WTC11 (cell line): ENCODE measurements around the gene CDIPT. TPM values are rescaled to one million over a fixed set of nuclear protein-coding genes. Genes with fewer than 3 reads are reported as not detected.

Experiments used
- ATAC-seq: fragments of 200-7000 bp; cut with Tn5 transposase; 2 replicates; pipeline ENCODE4 v1.10.0; 2021; ENCODE audit warnings: mild to moderate bottlenecking, moderate library complexity
- CTCF ChIA-PET: fragments of 300-600 bp; sonication (Branson Sonifier 250); formaldehyde crosslinking; loops from one replicate; lab custom pipeline; 2021; ENCODE audit warnings: antibody characterized with exemption; lab: Charles Lee
- POLR2A ChIA-PET: fragments of 350-600 bp; sonication (Branson Sonifier 250); formaldehyde crosslinking; loops from one replicate; lab custom pipeline; 2021; ENCODE audit warnings: antibody characterized with exemption; lab: Charles Lee
- DNase-seq: peaks from one replicate; pipeline ENCODE4 v3.0.0; 2021; ENCODE audit warnings: low spot score
- H3K27ac Mint-ChIP-seq: 2 replicates; pipeline ENCODE4 v1.8.0; 2021; ENCODE audit warnings: mixed read lengths
- H3K27me3 Mint-ChIP-seq: 2 replicates; pipeline ENCODE4 v1.8.0; 2021; ENCODE audit warnings: low read depth, mild to moderate bottlenecking, moderate library complexity, mixed read lengths
- H3K36me3 Mint-ChIP-seq: 2 replicates; pipeline ENCODE4 v1.8.0; 2021; ENCODE audit warnings: mixed read lengths
- H3K4me1 Mint-ChIP-seq: 2 replicates; pipeline ENCODE4 v1.8.0; 2022; ENCODE audit warnings: mixed read lengths
- H3K4me3 Mint-ChIP-seq: 2 replicates; pipeline ENCODE4 v1.8.0; 2021; ENCODE audit warnings: mild to moderate bottlenecking, moderate library complexity, mixed read lengths
- H3K9me3 Mint-ChIP-seq: 2 replicates; pipeline ENCODE4 v1.8.0; 2021; ENCODE audit warnings: mixed read lengths
- FOXK1 ChIP-seq: sonication (generic); formaldehyde crosslinking; IDR thresholded peaks from 2 replicates; pipeline ENCODE4 v1.8.0; 2022; ENCODE audit warnings: mild to moderate bottlenecking, moderate library complexity, missing genetic modification reagents
- FOXP4 ChIP-seq: sonication (generic); formaldehyde crosslinking; IDR thresholded peaks from 2 replicates; pipeline ENCODE4 v1.8.0; 2022; ENCODE audit warnings: mild to moderate bottlenecking, missing genetic modification reagents
- MYBL2 ChIP-seq: sonication (generic); formaldehyde crosslinking; IDR thresholded peaks from 2 replicates; pipeline ENCODE4 v1.8.1; 2023; ENCODE audit warnings: mild to moderate bottlenecking, moderate library complexity, missing genetic modification reagents
- NFE2L1 ChIP-seq: sonication (generic); formaldehyde crosslinking; IDR thresholded peaks from 2 replicates; pipeline ENCODE4 v1.8.1; 2023; ENCODE audit warnings: missing genetic modification reagents
- RELA ChIP-seq: sonication (generic); formaldehyde crosslinking; IDR thresholded peaks from 2 replicates; pipeline ENCODE4 v1.8.1; 2022; ENCODE audit warnings: missing genetic modification reagents, mild to moderate bottlenecking, borderline replicate concordance
- TEAD1 ChIP-seq: sonication (generic); formaldehyde crosslinking; IDR thresholded peaks from 2 replicates; pipeline ENCODE4 v1.8.0; 2022; ENCODE audit warnings: mild to moderate bottlenecking, missing genetic modification reagents
- ZNF121 ChIP-seq: sonication (generic); formaldehyde crosslinking; IDR thresholded peaks from 2 replicates; pipeline ENCODE4 v1.8.0; 2023; ENCODE audit warnings: missing genetic modification reagents
- ZNF138 ChIP-seq: sonication (generic); formaldehyde crosslinking; conservative IDR thresholded peaks from 2 replicates; pipeline ENCODE4 v1.8.1; 2022; ENCODE audit warnings: mild to moderate bottlenecking, moderate library complexity, missing genetic modification reagents
- ZNF423 ChIP-seq: fragments of 250-450 bp; sonication (Bioruptor Pico); IDR thresholded peaks from 2 replicates; pipeline ENCODE4 v2.1.2; 2022; ENCODE audit warnings: mild to moderate bottlenecking, moderate library complexity
- total RNA-seq: library from RNA; stranded (reverse); gene quantifications from 3 replicates; pipeline ENCODE4 v1.2.3, GENCODE V29; 2021
- TF ChIP-seq, protein P1 (sequence below): fragments of 250-450 bp; sonication (Bioruptor Pico); IDR thresholded peaks from 2 replicates; pipeline ENCODE4 v1.9.0; 2021; ENCODE audit warnings: moderate library complexity, mild to moderate bottlenecking, inconsistent platforms, borderline replicate concordance
- TF ChIP-seq, protein P2 (sequence below): sonication (generic); formaldehyde crosslinking; IDR thresholded peaks from 2 replicates; pipeline ENCODE4 v1.8.0; 2022; ENCODE audit warnings: mild to moderate bottlenecking, missing genetic modification reagents
- TF ChIP-seq, protein P3 (sequence below): sonication (generic); formaldehyde crosslinking; IDR thresholded peaks from 2 replicates; pipeline ENCODE4 v1.8.0; 2022; ENCODE audit warnings: missing genetic modification reagents

The CDIPT gene
- total RNA-seq, 1 experiment from 2014 or later = 71.7 TPM

DNA sequence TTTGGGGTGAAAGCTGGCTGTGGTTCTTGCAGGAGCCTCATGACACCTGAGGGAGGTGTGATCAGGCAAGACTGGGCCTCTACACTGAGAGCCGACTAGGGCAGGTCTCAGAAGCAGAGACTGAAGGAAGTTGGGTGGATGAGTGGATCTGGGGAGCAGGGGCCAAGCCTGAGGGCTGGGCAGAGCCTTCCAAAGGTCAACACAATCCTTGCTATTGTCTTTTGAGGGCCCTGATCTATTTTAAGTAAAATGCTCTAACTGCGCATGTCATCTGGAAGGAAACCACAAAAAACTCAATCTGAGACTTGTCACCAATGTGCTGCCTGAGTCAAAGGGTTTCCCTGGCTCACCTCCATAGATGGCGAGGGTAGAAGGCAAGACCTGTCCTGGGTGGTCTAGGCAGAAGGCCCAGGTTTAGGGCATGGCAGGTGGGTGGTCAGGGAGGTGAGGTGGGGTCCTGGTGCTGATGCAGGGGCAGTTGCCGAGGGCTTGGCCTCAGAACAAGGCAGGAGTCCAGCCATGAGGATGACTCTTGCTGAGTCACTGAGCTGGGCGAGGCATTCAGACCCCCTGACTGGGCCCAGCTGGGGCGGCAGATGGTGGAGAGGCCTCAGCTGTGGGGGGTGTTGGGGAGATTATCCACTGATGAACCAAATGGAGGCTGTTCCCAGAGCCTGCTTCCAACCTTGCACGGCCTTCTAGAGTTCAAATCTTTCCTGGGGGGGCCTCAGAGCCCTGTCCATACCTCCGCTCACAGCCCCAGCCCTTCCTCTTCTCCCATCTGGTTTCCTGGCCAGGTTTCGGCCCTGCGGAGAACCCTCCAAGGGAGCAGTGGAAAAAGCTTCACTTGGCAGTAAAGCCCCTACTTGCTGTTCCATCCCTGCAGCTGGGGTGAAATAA is 37.6 kb downstream of the CDIPT start:
- Mint-ChIP-seq H3K27ac (peak overlapping the region; percentile 23; the same call in 1 of the 2 replicates), H3K27me3 (no peaks in the 10 kb centered on the region), H3K9me3 (no peaks in the 10 kb centered on the region), H3K4me1 (peaks cover 20% of the 10 kb centered on the region), H3K36me3 (peaks cover 4% of the 10 kb centered on the region), H3K4me3 (no peak overlapping the region)
- ChIA-PET CTCF (interaction anchor here (0.7 to 6.4 kb wide), 5 partner anchors 9 to 207 kb away, joined by 3 to 68 read pairs (median 8); partner anchors contain the start of gene PAGR1), POLR2A (interaction anchor here (0.8 to 0.9 kb wide), 2 partner anchors 9 to 19 kb away, joined by 3 read pairs; partner anchors contain the start of gene MAZ)
- peak; percentile 13; the same call in 1 of the 2 replicates for ATAC-seq
- no peak for TF ChIP-seq ZNF121
- TF ChIP-seq, protein P1, sequence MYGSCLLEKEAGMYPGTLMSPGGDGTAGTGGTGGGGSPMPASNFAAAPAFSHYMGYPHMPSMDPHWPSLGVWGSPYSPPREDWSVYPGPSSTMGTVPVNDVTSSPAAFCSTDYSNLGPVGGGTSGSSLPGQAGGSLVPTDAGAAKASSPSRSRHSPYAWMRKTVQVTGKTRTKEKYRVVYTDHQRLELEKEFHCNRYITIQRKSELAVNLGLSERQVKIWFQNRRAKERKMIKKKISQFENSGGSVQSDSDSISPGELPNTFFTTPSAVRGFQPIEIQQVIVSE = no peak
- TF ChIP-seq NFE2L1 (CRISPR knock-in tag) = peak; percentile 48; the same call in 1 of the 2 replicates
- no peak for TF ChIP-seq FOXK1 (CRISPR knock-in tag)
- no peak for TF ChIP-seq TEAD1 (CRISPR knock-in tag)
- TF ChIP-seq, protein P2, sequence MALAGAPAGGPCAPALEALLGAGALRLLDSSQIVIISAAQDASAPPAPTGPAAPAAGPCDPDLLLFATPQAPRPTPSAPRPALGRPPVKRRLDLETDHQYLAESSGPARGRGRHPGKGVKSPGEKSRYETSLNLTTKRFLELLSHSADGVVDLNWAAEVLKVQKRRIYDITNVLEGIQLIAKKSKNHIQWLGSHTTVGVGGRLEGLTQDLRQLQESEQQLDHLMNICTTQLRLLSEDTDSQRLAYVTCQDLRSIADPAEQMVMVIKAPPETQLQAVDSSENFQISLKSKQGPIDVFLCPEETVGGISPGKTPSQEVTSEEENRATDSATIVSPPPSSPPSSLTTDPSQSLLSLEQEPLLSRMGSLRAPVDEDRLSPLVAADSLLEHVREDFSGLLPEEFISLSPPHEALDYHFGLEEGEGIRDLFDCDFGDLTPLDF (CRISPR knock-in tag) = 0 out of 2 replicates have a peak, but pooled peaks have one; percentile 56
- 0 out of 2 replicates have a peak, but pooled peaks have one; percentile 4 for TF ChIP-seq ZNF423 (CRISPR knock-in tag)
- TF ChIP-seq, all 79 proteins: peak for 3
- DNase-seq = no peak

DNA sequence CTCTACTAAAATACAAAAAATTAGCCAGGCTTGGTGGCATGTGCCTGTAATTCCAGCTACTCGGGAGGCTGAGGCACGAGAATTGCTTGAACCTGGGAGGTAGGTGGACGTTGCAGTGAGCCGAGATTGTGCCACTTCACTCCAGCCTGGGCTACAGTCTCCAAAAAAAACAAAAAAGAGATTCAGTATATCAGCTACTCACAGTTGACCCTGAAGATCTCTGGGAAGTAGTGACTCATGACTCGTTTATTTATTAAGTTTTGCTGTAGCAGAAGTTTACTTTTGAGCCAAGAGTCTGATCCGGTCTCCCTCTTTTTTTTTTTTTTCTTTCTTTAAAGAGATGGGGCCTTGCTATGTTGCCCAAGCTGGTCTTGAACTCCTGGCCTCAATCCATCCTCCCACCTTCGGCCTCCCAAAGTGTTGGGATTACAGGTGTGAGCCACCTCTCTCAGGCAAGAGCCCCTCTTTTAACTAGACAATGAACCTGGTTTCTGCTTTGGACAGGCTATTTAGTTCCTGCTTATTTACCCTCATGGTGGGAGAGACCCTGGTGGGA is 38.4 kb downstream of the CDIPT start:
- CTCF ChIA-PET = interaction anchor here (1.0 to 6.4 kb wide), 2 partner anchors 24 to 40 kb away, joined by 3 to 68 read pairs; no protein-coding TSS in a partner anchor
- no peak overlapping the region for H3K4me3 Mint-ChIP-seq
- DNase-seq = no peak

More for the DNA sequence above, 38.4 kb downstream of the CDIPT start:
- no peaks in the 10 kb centered on the region for H3K27me3 Mint-ChIP-seq
- no peak overlapping the region for H3K27ac Mint-ChIP-seq
- H3K9me3 Mint-ChIP-seq = no peaks in the 10 kb centered on the region
- TF ChIP-seq FOXP4 (CRISPR knock-in tag) (no peak), MYBL2 (no peak), ZNF138 (CRISPR knock-in tag) (no peak), RELA (CRISPR knock-in tag) (no peak)
- TF ChIP-seq, protein P3, sequence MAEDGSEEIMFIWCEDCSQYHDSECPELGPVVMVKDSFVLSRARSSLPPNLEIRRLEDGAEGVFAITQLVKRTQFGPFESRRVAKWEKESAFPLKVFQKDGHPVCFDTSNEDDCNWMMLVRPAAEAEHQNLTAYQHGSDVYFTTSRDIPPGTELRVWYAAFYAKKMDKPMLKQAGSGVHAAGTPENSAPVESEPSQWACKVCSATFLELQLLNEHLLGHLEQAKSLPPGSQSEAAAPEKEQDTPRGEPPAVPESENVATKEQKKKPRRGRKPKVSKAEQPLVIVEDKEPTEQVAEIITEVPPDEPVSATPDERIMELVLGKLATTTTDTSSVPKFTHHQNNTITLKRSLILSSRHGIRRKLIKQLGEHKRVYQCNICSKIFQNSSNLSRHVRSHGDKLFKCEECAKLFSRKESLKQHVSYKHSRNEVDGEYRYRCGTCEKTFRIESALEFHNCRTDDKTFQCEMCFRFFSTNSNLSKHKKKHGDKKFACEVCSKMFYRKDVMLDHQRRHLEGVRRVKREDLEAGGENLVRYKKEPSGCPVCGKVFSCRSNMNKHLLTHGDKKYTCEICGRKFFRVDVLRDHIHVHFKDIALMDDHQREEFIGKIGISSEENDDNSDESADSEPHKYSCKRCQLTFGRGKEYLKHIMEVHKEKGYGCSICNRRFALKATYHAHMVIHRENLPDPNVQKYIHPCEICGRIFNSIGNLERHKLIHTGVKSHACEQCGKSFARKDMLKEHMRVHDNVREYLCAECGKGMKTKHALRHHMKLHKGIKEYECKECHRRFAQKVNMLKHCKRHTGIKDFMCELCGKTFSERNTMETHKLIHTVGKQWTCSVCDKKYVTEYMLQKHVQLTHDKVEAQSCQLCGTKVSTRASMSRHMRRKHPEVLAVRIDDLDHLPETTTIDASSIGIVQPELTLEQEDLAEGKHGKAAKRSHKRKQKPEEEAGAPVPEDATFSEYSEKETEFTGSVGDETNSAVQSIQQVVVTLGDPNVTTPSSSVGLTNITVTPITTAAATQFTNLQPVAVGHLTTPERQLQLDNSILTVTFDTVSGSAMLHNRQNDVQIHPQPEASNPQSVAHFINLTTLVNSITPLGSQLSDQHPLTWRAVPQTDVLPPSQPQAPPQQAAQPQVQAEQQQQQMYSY = no peak
- no peak for ATAC-seq
- H3K36me3 Mint-ChIP-seq = peaks cover 9% of the 10 kb centered on the region
- POLR2A ChIA-PET = interaction anchor here (0.7 to 0.8 kb wide), 2 partner anchors 18 to 873 kb away, joined by 3 to 5 read pairs; partner anchors contain the start of gene MAZ
- peaks cover 25% of the 10 kb centered on the region for H3K4me1 Mint-ChIP-seq
